Body of pancreas (tissue), 4 donors: ENCODE measurements around the gene ZBTB17. TPM values are rescaled to one million over a fixed set of nuclear protein-coding genes. Genes with fewer than 3 reads are reported as not detected.

Experiments
- ATAC-seq: fragments of 150-250 bp; one replicate; pipeline ENCODE4 v1.9.1; 2016
- DNase-seq, 4 donors: peaks; one replicate each; pipeline ENCODE4 v3.0.0-alpha.2; 2019
- H3K27ac ChIP-seq, 4 donors: fragments of 200-600 bp; sonication (generic); 1 replicate in 3 of 4; 2 replicates in 1 of 4; pipeline versions ENCODE4 v1.5.1 to v1.6.1; 2016 to 2019; ENCODE audit warnings: mild to moderate bottlenecking in 1 of 4, mixed read lengths in 1 of 4, moderate library complexity in 1 of 4
- H3K27me3 ChIP-seq, 2 donors: fragments of 200-600 bp; sonication (generic); one replicate each; pipeline ENCODE4 v1.6.0; 2016; ENCODE audit warnings: mild to moderate bottlenecking in 1 of 2
- H3K36me3 ChIP-seq, 2 donors: fragments of 200-600 bp; sonication (generic); replicated peaks in 1 of 2; 2 replicates each; pipeline ENCODE4 v1.5.1; 2016; ENCODE audit warnings: low read depth in 2 of 2; ENCODE audit not compliant: insufficient read depth in 1 of 2
- H3K4me1 ChIP-seq: fragments of 200-600 bp; sonication (generic); one replicate; pipeline ENCODE4 v1.6.0; 2016
- H3K4me3 ChIP-seq, 2 donors: fragments of 200-600 bp; sonication (generic); 1 replicate in 1 of 2; 2 replicates in 1 of 2; pipeline ENCODE4 v1.5.1; 2016 to 2019
- H3K9me3 ChIP-seq, 3 donors: fragments of 200-600 bp; sonication (generic); 1 replicate in 2 of 3; 2 replicates in 1 of 3; pipeline ENCODE4 v1.5.1; 2016
- POLR2A ChIP-seq, 3 donors: fragments of 450-650 bp; IDR thresholded peaks; one replicate each; pipeline ENCODE4 v1.6.1; 2016; ENCODE audit warnings: antibody characterized with exemption in 3 of 3, mild to moderate bottlenecking in 2 of 3
- WGBS, 2 donors: methylation state at CpG; one replicate each; pipeline ENCODE4 v1.1.5; 2017; 5-methylcytosine and 5-hydroxymethylcytosine counted together
- intact Hi-C: fragments of 100-400 bp; cut with DNase I; formaldehyde crosslinking; loops from one replicate; pipeline ENCODE4 v1.15.1; 2023
- total RNA-seq, 2 donors: library from RNA; depleted of rRNA; stranded (reverse); fragments of >200 nt; gene quantifications; one replicate each; pipeline ENCODE4 v1.1.0, GENCODE V29; 2016
- TF ChIP-seq, protein P1 (sequence below), 7 experiments: fragments of 450-650 bp in 4 of 7; fragments of 200-600 bp in 3 of 7; sonication (generic) in 3 of 7; IDR thresholded peaks; one replicate each; pipeline ENCODE4 v1.5.1; 2016 to 2019; ENCODE audit warnings: antibody characterized with exemption in 7 of 7

The ZBTB17 gene
- total RNA-seq, 2 donors from 2014 or later, result 28.8 to 73.2 TPM

DNA sequence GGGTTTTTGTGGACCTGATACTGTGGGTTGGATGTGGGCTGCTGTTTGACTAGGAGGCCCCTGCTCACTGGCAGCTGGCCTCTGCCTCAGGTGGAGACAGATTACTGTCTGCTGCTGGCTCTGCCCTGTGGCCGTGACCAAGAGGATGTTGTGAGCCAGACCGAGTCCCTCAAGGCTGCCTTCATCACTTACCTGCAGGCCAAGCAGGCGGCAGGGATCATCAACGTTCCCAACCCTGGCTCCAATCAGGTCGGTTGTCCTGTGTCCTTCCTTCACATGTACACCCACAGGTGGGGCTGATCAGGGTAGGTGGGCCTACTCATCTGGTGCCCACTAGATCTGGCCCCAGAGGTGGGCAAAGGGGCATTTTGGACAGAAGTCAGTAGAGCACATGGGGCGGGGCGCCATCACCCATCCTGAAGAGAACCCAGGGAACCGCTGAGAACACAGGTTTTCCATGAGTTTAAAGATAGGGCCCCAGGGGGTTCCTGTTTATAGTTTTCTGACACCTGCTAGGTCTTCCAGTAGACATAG, 37.2 kb downstream of the ZBTB17 start:
- Histone ChIP-seq H3K4me3 (no peak overlapping the region), H3K27me3 (no peaks in the 10 kb centered on the region), H3K36me3 (peaks cover 9 to 33% of the 10 kb centered on the region in 2 donors), H3K27ac (peak overlapping the region; percentile 52 to 69 (median 53)), H3K9me3 (no peaks in the 10 kb centered on the region), H3K4me1 (peaks cover 28% of the 10 kb centered on the region)
- DNase-seq, result no peak
- 90 to 94% methylated on average over 8 of the region's 8 CpGs for WGBS, 2 donors
- TF ChIP-seq, protein P1, sequence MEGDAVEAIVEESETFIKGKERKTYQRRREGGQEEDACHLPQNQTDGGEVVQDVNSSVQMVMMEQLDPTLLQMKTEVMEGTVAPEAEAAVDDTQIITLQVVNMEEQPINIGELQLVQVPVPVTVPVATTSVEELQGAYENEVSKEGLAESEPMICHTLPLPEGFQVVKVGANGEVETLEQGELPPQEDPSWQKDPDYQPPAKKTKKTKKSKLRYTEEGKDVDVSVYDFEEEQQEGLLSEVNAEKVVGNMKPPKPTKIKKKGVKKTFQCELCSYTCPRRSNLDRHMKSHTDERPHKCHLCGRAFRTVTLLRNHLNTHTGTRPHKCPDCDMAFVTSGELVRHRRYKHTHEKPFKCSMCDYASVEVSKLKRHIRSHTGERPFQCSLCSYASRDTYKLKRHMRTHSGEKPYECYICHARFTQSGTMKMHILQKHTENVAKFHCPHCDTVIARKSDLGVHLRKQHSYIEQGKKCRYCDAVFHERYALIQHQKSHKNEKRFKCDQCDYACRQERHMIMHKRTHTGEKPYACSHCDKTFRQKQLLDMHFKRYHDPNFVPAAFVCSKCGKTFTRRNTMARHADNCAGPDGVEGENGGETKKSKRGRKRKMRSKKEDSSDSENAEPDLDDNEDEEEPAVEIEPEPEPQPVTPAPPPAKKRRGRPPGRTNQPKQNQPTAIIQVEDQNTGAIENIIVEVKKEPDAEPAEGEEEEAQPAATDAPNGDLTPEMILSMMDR (IDR thresholded peaks at IDR 0.05), result no peak
- no peak for TF ChIP-seq POLR2A (IDR thresholded peaks at IDR 0.05)
- intact Hi-C loops, result no loop called here
- ATAC-seq, result no peak

DNA sequence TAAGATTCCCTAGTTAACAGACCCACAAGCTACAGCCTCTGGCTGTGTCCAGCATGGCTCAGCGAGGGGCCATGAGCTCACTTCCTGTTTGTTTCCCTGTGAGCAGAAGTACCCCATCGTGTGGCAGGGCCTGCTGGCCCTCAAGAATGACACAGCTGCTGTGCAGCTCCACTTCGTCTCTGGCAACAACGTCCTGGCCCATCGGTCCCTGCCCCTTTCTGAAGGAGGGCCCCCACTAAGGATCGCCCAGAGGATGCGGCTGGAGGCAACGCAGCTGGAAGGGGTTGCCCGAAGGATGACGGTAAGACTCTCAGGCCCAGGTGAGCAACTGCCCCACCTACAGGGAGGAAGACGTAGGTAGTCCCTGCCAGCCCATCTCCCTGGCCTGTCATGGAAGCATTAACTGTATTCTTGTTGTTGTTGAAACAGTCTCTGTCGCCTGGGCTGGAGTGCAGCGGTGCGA, 38.2 kb downstream of the ZBTB17 start:
- 80 to 98% methylated on average over 8 to 14 of the region's 14 CpGs for WGBS, 2 donors
- DNase-seq (no peak), ATAC-seq (no peak)
- Histone ChIP-seq H3K9me3 (no peaks in the 10 kb centered on the region), H3K36me3 (peaks cover 8 to 27% of the 10 kb centered on the region in 2 donors), H3K27ac (peak overlapping the region in 1 of 4 donors; percentile 11), H3K4me1 (peaks cover 28% of the 10 kb centered on the region), H3K4me3 (no peak overlapping the region), H3K27me3 (no peaks in the 10 kb centered on the region)
- TF ChIP-seq, protein P1 (IDR thresholded peaks at IDR 0.05), result no peak
- no peak for TF ChIP-seq POLR2A (IDR thresholded peaks at IDR 0.05)
- intact Hi-C loops, result no loop called here

DNA sequence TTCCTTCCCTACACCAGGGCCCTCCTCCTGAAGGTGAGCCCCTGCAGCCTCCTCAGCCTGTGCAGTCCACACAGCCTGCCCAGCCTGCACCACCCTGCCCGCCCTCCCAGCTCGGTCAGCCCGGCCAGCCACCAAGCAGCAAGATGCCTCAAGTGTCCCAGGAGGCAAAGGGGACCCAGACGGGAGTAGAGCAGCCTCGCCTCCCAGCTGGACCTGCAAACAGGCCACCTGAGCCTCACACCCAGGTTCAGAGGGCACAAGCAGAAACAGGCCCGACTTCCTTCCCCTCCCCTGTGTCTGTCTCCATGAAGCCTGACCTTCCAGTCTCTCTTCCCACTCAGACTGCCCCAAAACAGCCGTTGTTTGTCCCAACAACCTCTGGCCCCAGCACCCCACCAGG, 38.8 kb downstream of the ZBTB17 start:
- intact Hi-C loops, result no loop called here
- no peaks in the 10 kb centered on the region for H3K27me3 ChIP-seq
- no peak overlapping the region for H3K4me3 ChIP-seq
- WGBS, 2 donors, result 82 to 84% methylated on average over 3 to 7 of the region's 7 CpGs
- no peak for DNase-seq
- H3K27ac ChIP-seq, result peak overlapping the region in 1 of 4 donors; percentile 11
- peaks cover 3 to 28% of the 10 kb centered on the region in 2 donors for H3K36me3 ChIP-seq
- no peaks in the 10 kb centered on the region for H3K9me3 ChIP-seq
- ATAC-seq, result no peak
- TF ChIP-seq, protein P1 (IDR thresholded peaks at IDR 0.05), result no peak
- TF ChIP-seq POLR2A (IDR thresholded peaks at IDR 0.05), result no peak
- H3K4me1 ChIP-seq, result peaks cover 23% of the 10 kb centered on the region

DNA sequence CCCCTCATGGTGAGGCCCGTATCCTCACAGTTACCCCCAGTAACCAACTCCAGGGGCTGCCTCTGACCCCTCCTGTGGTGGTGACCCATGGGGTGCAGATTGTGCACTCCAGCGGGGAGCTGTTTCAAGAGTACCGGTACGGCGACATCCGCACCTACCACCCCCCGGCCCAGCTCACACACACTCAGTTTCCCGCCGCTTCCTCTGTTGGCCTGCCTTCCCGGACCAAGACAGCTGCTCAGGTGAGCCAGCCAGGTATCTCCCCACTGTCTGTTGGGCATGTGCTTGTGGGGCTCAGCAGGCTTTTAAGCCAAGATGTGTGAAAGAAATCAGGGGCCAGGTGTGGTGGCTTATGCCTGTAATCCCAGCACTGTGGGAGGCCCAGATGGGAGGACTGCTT, 39.9 kb downstream of the ZBTB17 start:
- H3K27ac ChIP-seq, result no peak overlapping the region
- TF ChIP-seq POLR2A (IDR thresholded peaks at IDR 0.05), result no peak
- TF ChIP-seq, protein P1 (IDR thresholded peaks at IDR 0.05), result no peak
- no peak overlapping the region for H3K4me3 ChIP-seq
- H3K36me3 ChIP-seq, result peaks cover 7 to 37% of the 10 kb centered on the region in 2 donors
- DNase-seq (no peak), ATAC-seq (no peak)
- no peaks in the 10 kb centered on the region for H3K9me3 ChIP-seq
- intact Hi-C loops, result no loop called here
- 98% methylated on average over 10 of the region's 10 CpGs for WGBS, 2 donors
- H3K4me1 ChIP-seq, result peaks cover 15% of the 10 kb centered on the region
- H3K27me3 ChIP-seq, result no peaks in the 10 kb centered on the region
